ENCODE data around the gene TRPM8. TPM values are rescaled to one million over a fixed set of nuclear protein-coding genes. Genes with fewer than 3 reads are reported as not detected.

TRPM8 gene
- total RNA-seq, 1 donor from 2014 or later, result not detected

DNA sequence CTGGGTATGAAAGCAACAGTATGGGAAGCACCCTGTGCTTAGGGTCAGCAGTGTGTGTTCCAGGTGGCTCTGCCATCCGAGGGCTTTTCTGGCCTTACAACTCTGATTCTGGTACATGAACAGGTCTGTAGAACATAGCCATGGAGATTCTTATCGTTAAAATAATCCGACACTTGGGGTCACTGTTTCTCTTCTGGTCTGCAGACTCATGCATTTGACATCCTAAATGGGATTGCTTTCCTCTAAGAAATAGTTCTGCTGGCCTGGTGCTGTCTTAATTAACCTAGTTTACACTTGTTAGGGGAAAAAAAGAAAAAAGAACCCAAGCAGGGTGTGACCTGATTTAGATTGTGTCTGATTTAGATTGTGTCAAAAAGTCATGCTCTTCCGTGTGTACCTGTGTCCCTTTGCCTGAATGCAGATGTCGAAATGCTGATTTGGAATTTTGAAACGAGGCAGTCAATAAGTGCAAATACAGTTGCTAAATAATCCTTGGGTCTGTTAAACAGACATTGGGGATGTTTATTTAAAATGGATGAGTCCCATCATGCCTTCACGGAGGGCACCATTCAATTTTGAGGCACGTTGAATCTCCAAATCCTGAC lies 59.6 kb downstream of the TRPM8 start:
- DNase-seq (ENCODE audit: low read depth) (peak; percentile 71), FAIRE-seq (peak; percentile 18)
- Histone ChIP-seq H3K36me3 (ENCODE audit: control insufficient read depth, insufficient read depth, low read length) (no peaks in the 10 kb centered on the region), H3K27me3 (ENCODE audit: control insufficient read depth, insufficient read depth, low read length) (no peaks in the 10 kb centered on the region), H3K4me3 (ENCODE audit: low read depth, low read length) (no peak overlapping the region)
- TF ChIP-seq, protein P1, sequence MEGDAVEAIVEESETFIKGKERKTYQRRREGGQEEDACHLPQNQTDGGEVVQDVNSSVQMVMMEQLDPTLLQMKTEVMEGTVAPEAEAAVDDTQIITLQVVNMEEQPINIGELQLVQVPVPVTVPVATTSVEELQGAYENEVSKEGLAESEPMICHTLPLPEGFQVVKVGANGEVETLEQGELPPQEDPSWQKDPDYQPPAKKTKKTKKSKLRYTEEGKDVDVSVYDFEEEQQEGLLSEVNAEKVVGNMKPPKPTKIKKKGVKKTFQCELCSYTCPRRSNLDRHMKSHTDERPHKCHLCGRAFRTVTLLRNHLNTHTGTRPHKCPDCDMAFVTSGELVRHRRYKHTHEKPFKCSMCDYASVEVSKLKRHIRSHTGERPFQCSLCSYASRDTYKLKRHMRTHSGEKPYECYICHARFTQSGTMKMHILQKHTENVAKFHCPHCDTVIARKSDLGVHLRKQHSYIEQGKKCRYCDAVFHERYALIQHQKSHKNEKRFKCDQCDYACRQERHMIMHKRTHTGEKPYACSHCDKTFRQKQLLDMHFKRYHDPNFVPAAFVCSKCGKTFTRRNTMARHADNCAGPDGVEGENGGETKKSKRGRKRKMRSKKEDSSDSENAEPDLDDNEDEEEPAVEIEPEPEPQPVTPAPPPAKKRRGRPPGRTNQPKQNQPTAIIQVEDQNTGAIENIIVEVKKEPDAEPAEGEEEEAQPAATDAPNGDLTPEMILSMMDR (IDR thresholded peaks at IDR 0.05; ENCODE audit: insufficient read depth, low read length, severe bottlenecking), result peak; percentile 49

DNA sequence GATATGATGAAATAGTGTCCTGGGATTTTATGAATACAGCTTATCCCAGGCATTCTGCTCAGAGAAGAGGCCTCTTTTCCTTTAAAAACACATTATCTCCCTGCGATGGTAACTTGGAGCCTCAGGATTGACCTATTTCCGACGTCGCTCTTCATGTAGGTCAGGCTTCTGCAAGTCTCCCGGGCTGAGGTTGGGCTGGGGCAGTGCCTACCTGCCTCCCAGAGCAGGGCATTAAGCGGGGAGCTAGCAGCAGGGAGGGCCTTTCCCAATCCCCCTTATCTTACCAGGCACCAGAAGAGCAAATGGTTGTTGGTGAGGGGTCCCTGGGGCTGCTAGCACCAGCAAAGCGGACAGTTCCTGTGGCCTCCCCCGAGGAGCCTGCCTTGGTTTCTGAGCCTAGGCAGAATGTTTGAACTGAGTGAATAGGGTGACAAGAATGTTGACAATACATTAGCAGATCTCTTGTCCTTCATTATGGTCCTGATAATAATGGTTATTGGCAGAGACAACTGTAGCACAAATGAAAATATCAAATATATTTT lies 60.2 kb downstream of the TRPM8 start:
- Histone ChIP-seq H3K4me3 (ENCODE audit: low read depth, low read length) (no peak overlapping the region), H3K27me3 (ENCODE audit: control insufficient read depth, insufficient read depth, low read length) (no peaks in the 10 kb centered on the region), H3K36me3 (ENCODE audit: control insufficient read depth, insufficient read depth, low read length) (no peaks in the 10 kb centered on the region)
- TF ChIP-seq, protein P1 (IDR thresholded peaks at IDR 0.05; ENCODE audit: insufficient read depth, low read length, severe bottlenecking), result no peak
- DNase-seq (ENCODE audit: low read depth) (no peak), FAIRE-seq (no peak)

DNA sequence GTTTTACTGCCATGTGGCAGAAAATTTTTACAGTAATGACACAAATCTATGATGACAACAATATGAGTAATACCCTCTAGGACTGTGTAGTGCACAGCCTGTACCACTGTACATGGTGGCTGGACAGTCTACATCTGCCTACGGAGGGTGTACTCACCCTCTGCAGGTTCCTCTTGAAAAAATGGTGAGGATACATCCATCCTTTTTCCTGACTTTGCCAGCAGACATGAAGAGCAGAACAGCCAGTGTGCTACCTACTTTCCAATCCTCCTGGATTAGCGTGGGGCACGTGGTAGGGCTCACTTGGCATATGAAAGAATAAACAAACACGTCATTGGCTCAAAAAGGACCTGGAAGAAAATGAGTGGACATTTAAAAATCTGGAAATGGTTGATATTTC lies 62.6 kb downstream of the TRPM8 start:
- TF ChIP-seq, protein P1 (IDR thresholded peaks at IDR 0.05; ENCODE audit: insufficient read depth, low read length, severe bottlenecking), result no peak
- no peak overlapping the region for H3K4me3 ChIP-seq (ENCODE audit: low read depth, low read length)
- no peak for FAIRE-seq

DNA sequence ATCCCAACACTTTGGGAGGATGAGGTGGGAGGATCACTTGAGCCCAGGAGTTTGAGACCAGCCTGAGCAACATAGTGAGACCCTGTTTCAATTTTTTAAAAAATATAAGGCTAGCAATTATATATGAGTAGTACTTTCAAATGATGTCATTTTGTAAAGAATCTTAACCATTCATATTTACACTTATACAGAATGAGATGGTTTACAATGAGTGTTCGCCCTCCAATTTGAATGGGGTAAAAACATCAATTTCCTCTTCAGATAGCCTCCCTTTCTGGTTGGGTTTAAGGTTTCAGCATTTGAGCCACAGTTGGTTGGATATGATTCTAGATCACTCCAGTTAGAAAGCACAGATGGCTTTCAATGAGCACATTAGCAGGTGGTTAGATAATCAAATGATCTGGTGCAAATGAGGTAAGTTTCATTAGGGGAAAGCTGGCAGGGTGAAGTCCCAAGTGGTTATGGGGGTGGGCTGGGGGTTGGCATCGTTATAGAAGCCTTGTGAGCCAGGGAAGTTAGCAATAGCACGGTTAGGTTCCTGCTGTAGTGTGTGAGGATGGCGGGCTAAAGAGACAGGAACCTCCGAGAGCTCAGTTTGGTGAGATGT lies 63.9 kb downstream of the TRPM8 start:
- TF ChIP-seq, protein P1 (IDR thresholded peaks at IDR 0.05; ENCODE audit: insufficient read depth, low read length, severe bottlenecking), result no peak
- Histone ChIP-seq H3K36me3 (ENCODE audit: control insufficient read depth, insufficient read depth, low read length) (no peaks in the 10 kb centered on the region), H3K4me3 (ENCODE audit: low read depth, low read length) (no peak overlapping the region), H3K27me3 (ENCODE audit: control insufficient read depth, insufficient read depth, low read length) (no peaks in the 10 kb centered on the region)
- no peak for FAIRE-seq
- no peak for DNase-seq (ENCODE audit: low read depth)

More for the DNA sequence above, 62.6 kb downstream of the TRPM8 start:
- H3K36me3 ChIP-seq (ENCODE audit: control insufficient read depth, insufficient read depth, low read length), result no peaks in the 10 kb centered on the region
- H3K27me3 ChIP-seq (ENCODE audit: control insufficient read depth, insufficient read depth, low read length), result no peaks in the 10 kb centered on the region
- DNase-seq (ENCODE audit: low read depth), result peak; percentile 43

DNA sequence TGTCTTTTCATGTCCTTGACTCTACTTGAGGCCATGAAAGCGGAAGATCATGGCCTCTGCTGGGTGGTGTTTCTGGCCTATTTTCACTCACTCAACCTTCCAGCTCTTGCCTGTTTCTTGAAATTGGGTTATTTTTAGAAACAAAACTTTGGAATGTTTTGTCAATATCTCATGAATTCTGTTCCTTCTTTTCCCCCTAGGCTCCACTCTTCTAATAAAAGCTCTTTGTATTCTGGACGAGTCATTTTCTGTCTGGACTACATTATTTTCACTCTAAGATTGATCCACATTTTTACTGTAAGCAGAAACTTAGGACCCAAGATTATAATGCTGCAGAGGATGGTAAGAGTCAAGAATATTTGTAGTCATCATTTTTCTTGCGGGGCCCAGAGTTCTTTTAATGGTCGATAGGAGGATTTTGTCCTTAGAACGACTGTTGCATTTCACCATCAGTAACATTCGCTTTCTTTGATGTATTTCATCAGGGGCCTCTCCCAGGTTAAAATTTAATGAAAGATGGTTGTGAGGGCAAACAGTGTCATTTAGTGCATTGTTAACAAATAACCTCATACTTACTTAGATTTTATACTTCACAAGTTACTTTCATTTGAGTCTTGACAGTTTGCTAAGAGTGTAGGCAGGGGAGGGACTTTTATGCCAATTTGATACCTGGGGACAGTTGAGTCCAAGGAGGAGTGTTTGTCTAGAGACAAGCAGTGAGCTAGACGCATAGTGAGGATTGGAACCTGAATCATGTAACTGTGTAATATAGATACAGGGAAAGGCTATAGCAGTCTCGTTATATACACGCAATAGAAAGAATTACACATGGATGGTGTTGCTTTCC lies 64.6 kb downstream of the TRPM8 start:
- DNase-seq (ENCODE audit: low read depth), result no peak
- FAIRE-seq, result no peak
- Histone ChIP-seq H3K4me3 (ENCODE audit: low read depth, low read length) (no peak overlapping the region), H3K27me3 (ENCODE audit: control insufficient read depth, insufficient read depth, low read length) (no peaks in the 10 kb centered on the region), H3K36me3 (ENCODE audit: control insufficient read depth, insufficient read depth, low read length) (no peaks in the 10 kb centered on the region)
- TF ChIP-seq, protein P1 (IDR thresholded peaks at IDR 0.05; ENCODE audit: insufficient read depth, low read length, severe bottlenecking), result no peak

All from bronchial epithelial cell (primary cell).